Panc1 (cell line): Measurements from ENCODE around the gene NTRK2. TPM values are rescaled to one million over a fixed set of nuclear protein-coding genes. Genes with fewer than 3 reads are reported as not detected.

Experiments used
- ATAC-seq: fragments of 200-7000 bp; cut with Tn5 transposase; 2 replicates; pipeline ENCODE4 v1.9.1; 2020; ENCODE audit warnings: mild to moderate bottlenecking, moderate library complexity
- BruUV-seq: library from RNA; stranded (reverse); fragments of 400-500 nt; replicated peaks from 2 replicates; lab custom pipeline; 2021; lab: Mats Ljungman, UMichigan
- CTCF ChIA-PET: fragments of 300-600 bp; sonication (Branson Sonifier 250); formaldehyde crosslinking; loops from one replicate; lab custom pipeline; 2022; ENCODE audit warnings: antibody characterized with exemption; lab: Charles Lee
- POLR2A ChIA-PET: fragments of 300-600 bp; sonication (Branson Sonifier 250); formaldehyde crosslinking; loops from one replicate; lab custom pipeline; 2022; ENCODE audit warnings: antibody characterized with exemption; lab: Charles Lee
- DNase-seq: peaks from one replicate; pipeline ENCODE4 v3.0.0-alpha.2; 2010; ENCODE audit warnings: low read depth, low spot score
- H3K27ac ChIP-seq: 2 replicates; pipeline ENCODE4 v1.5.1; 2011; ENCODE audit warnings: mild to moderate bottlenecking, low read length, inconsistent platforms
- H3K27me3 ChIP-seq: fragments of 200-500 bp; sonication (Bioruptor generic); 2 replicates; pipeline ENCODE4 v1.6.0; 2014; ENCODE audit warnings: low read length, inconsistent platforms; ENCODE audit not compliant: control insufficient read depth, insufficient read depth
- H3K36me3 ChIP-seq: fragments of 200-500 bp; sonication (Bioruptor generic); 2 replicates; pipeline ENCODE4 v1.5.1; 2014; ENCODE audit warnings: inconsistent platforms, mild to moderate bottlenecking, low read length, moderate library complexity; ENCODE audit not compliant: control insufficient read depth, insufficient read depth
- H3K4me1 ChIP-seq: 2 replicates; pipeline ENCODE4 v1.5.1; 2011; ENCODE audit warnings: inconsistent platforms, mild to moderate bottlenecking, low read length, moderate library complexity; ENCODE audit not compliant: control insufficient read depth, insufficient read depth
- H3K4me3 ChIP-seq, 2 experiments: 2 replicates each; pipeline ENCODE4 v1.5.1; 2011 to 2012; ENCODE audit warnings: low read depth in 2 of 2, low read length in 2 of 2, mild to moderate bottlenecking in 2 of 2, inconsistent platforms in 1 of 2, moderate library complexity in 1 of 2
- H3K9me3 ChIP-seq: fragments of 200-500 bp; sonication (Bioruptor generic); 2 replicates; pipeline ENCODE4 v1.5.1; 2014; ENCODE audit warnings: low read depth, mild to moderate bottlenecking, inconsistent platforms, low read length, moderate library complexity; ENCODE audit not compliant: control insufficient read depth, insufficient read depth
- POLR2AphosphoS5 ChIP-seq: IDR thresholded peaks from 2 replicates; pipeline ENCODE4 v1.6.1; 2012; ENCODE audit warnings: mild to moderate bottlenecking, low read depth, low read length, moderate library complexity
- SIN3A ChIP-seq: IDR thresholded peaks from 2 replicates; pipeline ENCODE4 v1.6.1; 2012; ENCODE audit warnings: low read depth, mild to moderate bottlenecking, low read length, moderate library complexity, borderline replicate concordance; ENCODE audit not compliant: insufficient read depth
- TCF7L2 ChIP-seq: IDR thresholded peaks from 2 replicates; pipeline ENCODE4 v1.6.1; 2011; ENCODE audit warnings: mild to moderate bottlenecking, low read depth, low read length, inconsistent platforms
- in situ Hi-C: cut with HindIII; loops from 2 replicates; pipeline ENCODE4 v1.10.0; 2016; ENCODE audit warnings: low sequenced_read_pairs, low pct_unique_long_range_greater_than_20kb
- intact Hi-C: fragments of 100-400 bp; cut with micrococcal nuclease; formaldehyde crosslinking; loops from one replicate; pipeline ENCODE4 v1.10.0; 2022; ENCODE audit not compliant: unreplicated experiment
- total RNA-seq: library from RNA; stranded (reverse); gene quantifications from one replicate; pipeline ENCODE4 v1.2.1, GENCODE V29; 2021; ENCODE audit not compliant: unreplicated experiment
- TF ChIP-seq, protein P1 (sequence below), 2 experiments: IDR thresholded peaks; 2 replicates each; pipeline ENCODE4 v1.6.1; 2011 to 2012; ENCODE audit warnings: low read depth in 2 of 2, control low read depth in 1 of 2, low read length in 1 of 2, mild to moderate bottlenecking in 1 of 2, moderate library complexity in 1 of 2; ENCODE audit not compliant: insufficient read depth in 1 of 2
- TF ChIP-seq, protein P2 (sequence below): fragments of 450-650 bp; IDR thresholded peaks from 2 replicates; pipeline ENCODE4 v1.5.1; 2017; ENCODE audit warnings: mild to moderate bottlenecking

The NTRK2 gene
- total RNA-seq, 1 experiment from 2014 or later = 0.23 TPM

- Histone ChIP-seq H3K36me3 (no peaks in the 10 kb centered on the region), H3K4me1 (no peaks in the 10 kb centered on the region), H3K27me3 (no peaks in the 10 kb centered on the region), H3K27ac (no peak overlapping the region), H3K9me3 (no peaks in the 10 kb centered on the region), H3K4me3 (no peak overlapping the region)
- TF ChIP-seq SIN3A = no peak
- TF ChIP-seq, protein P1, sequence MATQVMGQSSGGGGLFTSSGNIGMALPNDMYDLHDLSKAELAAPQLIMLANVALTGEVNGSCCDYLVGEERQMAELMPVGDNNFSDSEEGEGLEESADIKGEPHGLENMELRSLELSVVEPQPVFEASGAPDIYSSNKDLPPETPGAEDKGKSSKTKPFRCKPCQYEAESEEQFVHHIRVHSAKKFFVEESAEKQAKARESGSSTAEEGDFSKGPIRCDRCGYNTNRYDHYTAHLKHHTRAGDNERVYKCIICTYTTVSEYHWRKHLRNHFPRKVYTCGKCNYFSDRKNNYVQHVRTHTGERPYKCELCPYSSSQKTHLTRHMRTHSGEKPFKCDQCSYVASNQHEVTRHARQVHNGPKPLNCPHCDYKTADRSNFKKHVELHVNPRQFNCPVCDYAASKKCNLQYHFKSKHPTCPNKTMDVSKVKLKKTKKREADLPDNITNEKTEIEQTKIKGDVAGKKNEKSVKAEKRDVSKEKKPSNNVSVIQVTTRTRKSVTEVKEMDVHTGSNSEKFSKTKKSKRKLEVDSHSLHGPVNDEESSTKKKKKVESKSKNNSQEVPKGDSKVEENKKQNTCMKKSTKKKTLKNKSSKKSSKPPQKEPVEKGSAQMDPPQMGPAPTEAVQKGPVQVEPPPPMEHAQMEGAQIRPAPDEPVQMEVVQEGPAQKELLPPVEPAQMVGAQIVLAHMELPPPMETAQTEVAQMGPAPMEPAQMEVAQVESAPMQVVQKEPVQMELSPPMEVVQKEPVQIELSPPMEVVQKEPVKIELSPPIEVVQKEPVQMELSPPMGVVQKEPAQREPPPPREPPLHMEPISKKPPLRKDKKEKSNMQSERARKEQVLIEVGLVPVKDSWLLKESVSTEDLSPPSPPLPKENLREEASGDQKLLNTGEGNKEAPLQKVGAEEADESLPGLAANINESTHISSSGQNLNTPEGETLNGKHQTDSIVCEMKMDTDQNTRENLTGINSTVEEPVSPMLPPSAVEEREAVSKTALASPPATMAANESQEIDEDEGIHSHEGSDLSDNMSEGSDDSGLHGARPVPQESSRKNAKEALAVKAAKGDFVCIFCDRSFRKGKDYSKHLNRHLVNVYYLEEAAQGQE (IDR thresholded peaks at IDR 0.05; ENCODE audit: insufficient read depth in 1 of 2, low read depth in 2 of 2, low read length in 1 of 2) = no peak
- no peak for TF ChIP-seq POLR2AphosphoS5
- TF ChIP-seq, protein P2, sequence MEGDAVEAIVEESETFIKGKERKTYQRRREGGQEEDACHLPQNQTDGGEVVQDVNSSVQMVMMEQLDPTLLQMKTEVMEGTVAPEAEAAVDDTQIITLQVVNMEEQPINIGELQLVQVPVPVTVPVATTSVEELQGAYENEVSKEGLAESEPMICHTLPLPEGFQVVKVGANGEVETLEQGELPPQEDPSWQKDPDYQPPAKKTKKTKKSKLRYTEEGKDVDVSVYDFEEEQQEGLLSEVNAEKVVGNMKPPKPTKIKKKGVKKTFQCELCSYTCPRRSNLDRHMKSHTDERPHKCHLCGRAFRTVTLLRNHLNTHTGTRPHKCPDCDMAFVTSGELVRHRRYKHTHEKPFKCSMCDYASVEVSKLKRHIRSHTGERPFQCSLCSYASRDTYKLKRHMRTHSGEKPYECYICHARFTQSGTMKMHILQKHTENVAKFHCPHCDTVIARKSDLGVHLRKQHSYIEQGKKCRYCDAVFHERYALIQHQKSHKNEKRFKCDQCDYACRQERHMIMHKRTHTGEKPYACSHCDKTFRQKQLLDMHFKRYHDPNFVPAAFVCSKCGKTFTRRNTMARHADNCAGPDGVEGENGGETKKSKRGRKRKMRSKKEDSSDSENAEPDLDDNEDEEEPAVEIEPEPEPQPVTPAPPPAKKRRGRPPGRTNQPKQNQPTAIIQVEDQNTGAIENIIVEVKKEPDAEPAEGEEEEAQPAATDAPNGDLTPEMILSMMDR = no peak
- TF ChIP-seq TCF7L2 = no peak
- in situ Hi-C loops (no loop called here), intact Hi-C loops (no loop called here)
- no peak for DNase-seq
- ATAC-seq = no peak
- POLR2A ChIA-PET = no interaction called here
- CTCF ChIA-PET = no interaction called here
- no TSS peak for BruUV-seq
Measured at GRCh38 chr9:84796404-84796803, 126.9 kb downstream of the NTRK2 start.

- intact Hi-C loops = no loop called here
- no peak overlapping the region for H3K4me3 ChIP-seq
- ChIA-PET POLR2A (no interaction called here), CTCF (no interaction called here)
- H3K4me1 ChIP-seq = no peaks in the 10 kb centered on the region
- no peaks in the 10 kb centered on the region for H3K27me3 ChIP-seq
- no peak for TF ChIP-seq SIN3A
- no peak for TF ChIP-seq POLR2AphosphoS5
- TF ChIP-seq, protein P2 = no peak
- in situ Hi-C loops = no loop called here
- DNase-seq (no peak), ATAC-seq (no peak)
- BruUV-seq = no TSS peak
- H3K9me3 ChIP-seq = no peaks in the 10 kb centered on the region
- no peak overlapping the region for H3K27ac ChIP-seq
- H3K36me3 ChIP-seq = no peaks in the 10 kb centered on the region
Measured at GRCh38 chr9:84799251-84799650, 129.7 kb downstream of the NTRK2 start.
